ENCODE results near the gene CCDC13.

CCDC13 gene

DNA sequence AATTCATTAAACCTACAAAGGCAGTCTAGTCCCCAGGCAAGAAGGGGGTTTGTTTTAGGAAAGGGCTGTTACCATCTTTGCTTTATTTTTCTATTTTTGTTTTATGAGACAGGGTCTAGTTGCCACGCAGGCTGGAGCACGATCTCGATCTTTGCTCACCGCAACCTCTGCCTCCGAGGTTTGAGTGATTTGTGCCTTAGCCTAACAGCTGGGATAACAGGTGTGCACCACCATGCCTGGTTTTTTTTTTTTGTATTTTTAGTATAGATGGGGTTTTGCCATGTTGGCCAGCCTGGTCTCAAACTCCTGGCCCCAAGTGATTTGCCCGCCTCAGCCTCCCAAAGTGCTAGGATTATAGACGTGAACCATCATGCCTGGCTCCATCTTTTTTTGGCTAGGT, 26.3 kb upstream of the CCDC13 start:
- TF ChIP-seq, protein P1, sequence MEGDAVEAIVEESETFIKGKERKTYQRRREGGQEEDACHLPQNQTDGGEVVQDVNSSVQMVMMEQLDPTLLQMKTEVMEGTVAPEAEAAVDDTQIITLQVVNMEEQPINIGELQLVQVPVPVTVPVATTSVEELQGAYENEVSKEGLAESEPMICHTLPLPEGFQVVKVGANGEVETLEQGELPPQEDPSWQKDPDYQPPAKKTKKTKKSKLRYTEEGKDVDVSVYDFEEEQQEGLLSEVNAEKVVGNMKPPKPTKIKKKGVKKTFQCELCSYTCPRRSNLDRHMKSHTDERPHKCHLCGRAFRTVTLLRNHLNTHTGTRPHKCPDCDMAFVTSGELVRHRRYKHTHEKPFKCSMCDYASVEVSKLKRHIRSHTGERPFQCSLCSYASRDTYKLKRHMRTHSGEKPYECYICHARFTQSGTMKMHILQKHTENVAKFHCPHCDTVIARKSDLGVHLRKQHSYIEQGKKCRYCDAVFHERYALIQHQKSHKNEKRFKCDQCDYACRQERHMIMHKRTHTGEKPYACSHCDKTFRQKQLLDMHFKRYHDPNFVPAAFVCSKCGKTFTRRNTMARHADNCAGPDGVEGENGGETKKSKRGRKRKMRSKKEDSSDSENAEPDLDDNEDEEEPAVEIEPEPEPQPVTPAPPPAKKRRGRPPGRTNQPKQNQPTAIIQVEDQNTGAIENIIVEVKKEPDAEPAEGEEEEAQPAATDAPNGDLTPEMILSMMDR (IDR thresholded peaks at IDR 0.05), result no peak
- DNase-seq (ENCODE audit: low spot score), result no peak
- H3K4me3 ChIP-seq, result no peak overlapping the region
- H3K27ac ChIP-seq, result no peak overlapping the region

DNA sequence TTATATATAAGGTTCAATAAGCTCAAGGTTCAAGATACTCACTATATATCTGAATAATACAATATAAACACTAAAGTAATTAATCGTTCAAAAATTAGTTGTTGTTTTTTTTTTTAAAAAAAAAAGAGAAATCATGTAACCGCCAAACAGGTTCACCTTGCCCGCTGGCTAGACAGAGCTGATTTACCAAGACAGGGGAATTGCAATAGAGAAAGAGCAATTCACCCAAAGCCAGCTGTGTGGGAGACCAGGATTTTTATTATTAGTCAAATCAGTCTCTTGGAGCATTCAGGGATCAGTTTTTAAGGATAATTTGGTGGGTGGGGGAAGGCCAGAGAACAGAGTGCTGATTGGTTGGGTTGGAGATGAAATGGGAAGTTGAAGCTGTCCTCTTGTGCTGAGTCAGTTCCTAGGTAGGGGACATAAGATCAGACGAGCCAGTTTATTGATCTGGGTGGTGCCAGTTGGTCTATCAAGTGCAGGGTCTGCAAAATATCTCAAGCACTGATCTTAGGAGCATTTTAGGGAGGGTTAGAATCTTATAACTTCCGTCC, 23.4 kb upstream of the CCDC13 start:
- TF ChIP-seq, protein P1 (IDR thresholded peaks at IDR 0.05), result no peak
- H3K27ac ChIP-seq, result no peak overlapping the region
- DNase-seq (ENCODE audit: low spot score), result no peak
- H3K4me3 ChIP-seq, result no peak overlapping the region

DNA sequence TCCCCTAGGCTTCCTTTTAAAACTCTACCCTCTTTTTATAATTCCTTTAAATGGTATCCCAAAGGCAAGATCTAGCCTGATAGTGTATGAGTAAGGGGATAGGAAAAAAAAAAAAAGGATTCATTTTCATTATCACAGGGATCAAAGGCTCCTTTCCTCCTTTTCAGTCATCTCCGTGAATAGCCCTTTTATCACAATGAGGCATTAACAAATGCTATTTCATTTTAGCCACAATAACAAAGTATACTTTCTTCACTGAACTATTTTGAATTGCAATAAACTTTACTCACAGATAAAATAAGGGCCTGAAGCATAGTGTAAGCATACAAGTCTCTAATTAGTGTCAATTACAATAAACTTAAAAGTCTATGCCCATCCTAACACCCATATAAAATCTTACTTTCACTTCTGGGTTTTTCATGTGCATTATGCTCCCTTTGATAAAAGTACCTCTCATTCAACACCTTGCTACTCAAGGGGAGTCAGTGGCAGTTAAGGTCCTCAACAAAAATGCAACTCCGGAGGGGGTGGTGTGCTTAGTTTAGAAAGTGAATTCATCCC, 22.6 kb upstream of the CCDC13 start:
- no peak for DNase-seq (ENCODE audit: low spot score)
- H3K4me3 ChIP-seq, result no peak overlapping the region
- TF ChIP-seq, protein P1 (IDR thresholded peaks at IDR 0.05), result no peak
- no peak overlapping the region for H3K27ac ChIP-seq

DNA sequence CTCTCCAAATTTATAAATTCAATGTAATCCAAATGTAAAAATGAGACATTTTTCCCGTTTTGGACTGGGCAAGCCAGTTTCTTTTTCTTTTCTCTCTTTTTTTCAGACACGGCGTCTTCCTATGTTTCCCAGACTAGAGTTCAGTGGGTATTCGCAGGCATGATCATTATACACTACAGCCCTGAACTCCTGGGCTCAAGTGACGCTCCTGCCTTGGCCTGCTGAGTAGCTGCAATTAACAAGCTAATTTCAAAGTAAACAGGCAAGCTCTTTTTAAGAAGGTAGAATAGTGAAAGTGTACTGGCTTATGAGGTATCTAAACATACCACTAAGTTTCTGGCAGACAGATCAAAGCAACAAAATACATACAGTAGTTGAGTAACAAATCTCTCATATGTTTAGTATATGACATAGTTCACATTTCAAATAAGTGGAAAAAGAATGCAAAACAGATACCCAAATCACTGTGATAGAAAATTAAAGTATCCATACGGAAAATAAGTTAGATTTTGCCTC, 17.7 kb upstream of the CCDC13 start:
- Histone ChIP-seq H3K4me3 (no peak overlapping the region), H3K27ac (no peak overlapping the region)
- TF ChIP-seq, protein P1 (IDR thresholded peaks at IDR 0.05), result no peak
- no peak for DNase-seq (ENCODE audit: low spot score)

DNA sequence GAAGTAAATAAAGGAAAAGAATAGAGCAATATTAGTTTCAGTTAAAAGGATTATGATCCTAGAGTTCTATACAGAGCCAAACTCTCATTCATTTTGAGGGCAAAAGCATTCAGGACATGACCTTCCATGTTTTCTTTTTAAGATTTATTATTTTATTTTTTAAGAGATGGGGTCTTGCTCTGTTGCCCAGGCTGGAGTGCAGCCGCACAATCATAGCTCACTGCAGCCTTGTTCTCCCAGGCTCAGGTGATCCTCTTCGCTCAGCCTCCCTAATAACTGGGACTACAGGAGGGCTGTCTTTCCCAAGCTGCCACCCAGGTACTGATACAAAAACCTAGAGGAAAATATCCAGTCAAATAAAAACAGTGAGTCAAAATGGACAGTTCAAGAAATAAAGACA, 13.6 kb upstream of the CCDC13 start:
- no peak overlapping the region for H3K27ac ChIP-seq
- TF ChIP-seq, protein P1 (IDR thresholded peaks at IDR 0.05), result no peak
- H3K4me3 ChIP-seq, result no peak overlapping the region
- DNase-seq (ENCODE audit: low spot score), result no peak

DNA sequence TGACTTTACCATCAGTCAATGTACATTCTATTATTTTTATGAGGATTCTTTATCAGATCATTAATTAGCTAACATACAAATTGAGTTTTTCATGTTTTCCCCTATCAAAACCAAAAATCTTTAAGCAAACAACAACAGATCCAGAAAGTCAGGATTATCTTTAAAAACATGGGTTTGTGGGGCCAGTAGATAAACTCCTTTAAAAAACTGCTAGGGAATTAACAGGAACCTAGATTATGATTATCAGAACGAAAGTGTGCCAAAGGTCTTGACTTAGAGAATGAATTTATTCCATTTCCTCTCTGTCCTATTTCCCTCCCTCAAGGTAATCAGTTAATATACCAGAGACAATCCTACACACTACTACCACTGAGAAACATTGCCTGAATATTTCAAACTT, 13.2 kb upstream of the CCDC13 start:
- no peak overlapping the region for H3K27ac ChIP-seq
- TF ChIP-seq, protein P1 (IDR thresholded peaks at IDR 0.05), result no peak
- no peak for DNase-seq (ENCODE audit: low spot score)
- no peak overlapping the region for H3K4me3 ChIP-seq

All from coronary artery (tissue), 2 donors.